Stimulated activated CD4-positive, alpha-beta T cell treated with anti-CD3 and anti-CD28 coated beads, Interleukin-1b, Interleukin-23, amount 100 ng/mL, for 24 hours (primary cell): Measurements from ENCODE around the gene FBXO34.
"Not testable (repeated sequence)": the region's sequence is repeated elsewhere in the genome, so short reads cannot be mapped to it uniquely, and the experiment has no call there.

Source experiments
- DNase-seq, 4 experiments: peaks; one replicate each; pipeline ENCODE4 v3.0.0-alpha.2; 2020; ENCODE audit warnings: low read depth in 4 of 4, low spot score in 1 of 4

Gene FBXO34

GRCh38 chr14:55306938-55307589, 35.8 kb downstream of the FBXO34 start:
- DNase-seq = no peak

DNA sequence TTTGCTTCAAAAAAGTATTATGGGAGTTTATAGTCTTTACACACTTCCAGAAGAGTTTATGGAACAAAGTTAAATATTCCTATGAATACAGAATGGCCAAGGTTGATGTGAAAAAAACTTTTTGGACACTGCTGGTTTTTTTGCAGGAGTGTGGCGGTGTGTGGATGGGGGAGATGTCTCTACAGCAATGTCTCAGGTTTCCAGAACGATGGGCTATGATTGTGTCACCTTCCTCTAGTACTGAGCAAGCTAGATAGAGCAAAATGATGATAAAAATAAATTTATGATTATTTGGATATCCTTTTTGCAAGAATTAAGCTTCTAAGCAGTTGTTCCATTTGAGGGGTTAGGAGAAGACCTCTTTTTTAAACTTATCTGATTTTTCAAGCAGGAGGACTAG, 37.9 kb downstream of the FBXO34 start:
- no peak for DNase-seq

DNA sequence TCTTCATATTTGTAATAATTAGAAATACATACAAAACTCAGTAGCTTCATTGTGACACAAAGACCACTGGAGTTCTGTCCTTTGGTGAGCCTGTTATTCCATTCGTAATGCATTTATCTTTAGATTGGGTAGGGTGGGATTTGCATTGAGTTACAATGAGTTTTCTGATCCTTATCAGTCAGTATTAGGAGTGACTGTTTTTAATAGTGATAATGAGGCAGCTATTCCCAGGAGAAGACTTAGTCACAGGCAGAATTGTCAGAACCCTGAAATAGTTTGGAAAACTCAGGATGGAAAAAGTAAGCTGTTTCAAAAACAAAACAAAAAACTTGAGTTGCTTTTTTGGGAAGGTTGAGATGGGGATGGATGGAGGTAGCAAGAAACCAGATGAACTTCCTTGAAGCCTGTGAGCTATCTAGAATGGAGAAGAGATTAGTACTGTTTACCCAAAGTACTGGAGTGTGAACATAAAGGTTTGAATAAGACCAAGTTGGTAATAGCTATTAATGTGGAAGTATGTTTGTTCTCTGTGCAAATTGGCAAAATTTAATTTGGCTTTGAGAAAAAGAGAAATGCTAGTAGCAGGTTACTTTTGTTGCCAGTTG, 38.6 kb downstream of the FBXO34 start:
- no peak for DNase-seq

GRCh38 chr14:55312379-55313030, 41.3 kb downstream of the FBXO34 start:
- DNase-seq = not testable (repeated sequence)

DNA sequence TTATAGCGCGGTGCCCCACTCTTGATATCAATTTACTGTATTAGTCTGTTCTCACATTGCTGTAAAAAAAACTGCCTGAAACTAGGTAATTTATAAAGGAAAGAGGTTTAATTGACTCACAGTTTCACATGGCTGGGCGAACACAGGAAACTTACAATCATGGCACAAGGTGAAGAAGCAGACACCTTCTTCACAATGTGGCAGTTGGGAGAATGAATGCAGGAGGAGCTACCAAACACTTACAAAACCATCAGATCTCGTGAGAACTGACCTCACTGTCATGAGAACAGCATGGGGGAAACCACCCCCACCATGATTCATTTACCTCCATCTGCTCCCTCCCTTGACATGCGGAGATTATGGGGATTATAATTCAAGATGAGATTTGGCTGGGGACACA, 42.3 kb downstream of the FBXO34 start:
- DNase-seq = no peak

GRCh38 chr14:55314449-55314848, 43.2 kb downstream of the FBXO34 start:
- no peak for DNase-seq

GRCh38 chr14:55316564-55316963, 45.3 kb downstream of the FBXO34 start:
- DNase-seq = no peak

- DNase-seq = no peak
These were observed 46.5 kb downstream of the FBXO34 start for GRCh38 chr14:55317542-55318306.

DNA sequence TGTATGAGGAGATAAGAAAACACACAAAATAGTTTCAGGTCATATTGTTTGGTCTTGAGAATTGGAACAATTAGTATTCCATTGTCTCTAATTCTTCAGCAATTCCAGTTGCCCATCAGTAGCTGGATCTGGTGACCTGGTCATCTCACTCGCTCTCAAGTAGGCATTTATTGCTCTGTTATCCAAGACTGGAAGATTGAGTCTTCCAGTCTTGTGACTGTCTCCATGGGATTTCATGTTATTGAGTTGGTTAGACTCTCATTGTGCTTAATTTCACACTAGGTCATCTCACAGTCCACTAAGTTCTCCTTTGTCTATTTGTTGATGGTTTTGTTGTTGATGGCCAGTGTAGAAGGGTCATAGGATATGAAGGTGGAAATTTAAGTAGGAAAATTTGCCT, 47.5 kb downstream of the FBXO34 start:
- no peak for DNase-seq

GRCh38 chr14:55323910-55324309, 52.7 kb downstream of the FBXO34 start:
- DNase-seq = no peak

GRCh38 chr14:55324812-55325211, 53.6 kb downstream of the FBXO34 start:
- no peak for DNase-seq

DNA sequence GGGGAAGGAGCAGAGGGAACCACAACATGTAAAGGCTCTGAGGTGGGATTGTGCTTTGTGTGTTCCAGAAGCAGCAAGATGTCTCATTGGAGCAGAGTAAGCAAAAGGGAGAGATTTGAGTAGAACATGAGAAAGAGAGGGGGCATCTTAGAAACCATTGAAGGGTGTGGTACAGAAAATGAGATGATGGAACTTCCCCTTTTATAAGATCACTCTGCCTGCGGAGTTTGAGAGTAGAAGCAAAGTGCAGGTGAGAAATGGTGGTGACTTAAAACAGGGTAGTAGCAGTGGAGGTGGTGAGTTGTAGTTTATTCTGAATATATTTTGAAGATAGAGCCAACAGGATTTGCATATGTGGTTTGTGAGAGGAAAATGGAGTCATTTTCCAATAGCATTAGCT, 56.0 kb downstream of the FBXO34 start:
- no peak for DNase-seq

GRCh38 chr14:55328317-55328716, 57.1 kb downstream of the FBXO34 start:
- DNase-seq = no peak

- peak in 1 of 4 experiments; percentile 42 for DNase-seq
These were observed 58.9 kb downstream of the FBXO34 start for GRCh38 chr14:55329999-55330710.

DNA sequence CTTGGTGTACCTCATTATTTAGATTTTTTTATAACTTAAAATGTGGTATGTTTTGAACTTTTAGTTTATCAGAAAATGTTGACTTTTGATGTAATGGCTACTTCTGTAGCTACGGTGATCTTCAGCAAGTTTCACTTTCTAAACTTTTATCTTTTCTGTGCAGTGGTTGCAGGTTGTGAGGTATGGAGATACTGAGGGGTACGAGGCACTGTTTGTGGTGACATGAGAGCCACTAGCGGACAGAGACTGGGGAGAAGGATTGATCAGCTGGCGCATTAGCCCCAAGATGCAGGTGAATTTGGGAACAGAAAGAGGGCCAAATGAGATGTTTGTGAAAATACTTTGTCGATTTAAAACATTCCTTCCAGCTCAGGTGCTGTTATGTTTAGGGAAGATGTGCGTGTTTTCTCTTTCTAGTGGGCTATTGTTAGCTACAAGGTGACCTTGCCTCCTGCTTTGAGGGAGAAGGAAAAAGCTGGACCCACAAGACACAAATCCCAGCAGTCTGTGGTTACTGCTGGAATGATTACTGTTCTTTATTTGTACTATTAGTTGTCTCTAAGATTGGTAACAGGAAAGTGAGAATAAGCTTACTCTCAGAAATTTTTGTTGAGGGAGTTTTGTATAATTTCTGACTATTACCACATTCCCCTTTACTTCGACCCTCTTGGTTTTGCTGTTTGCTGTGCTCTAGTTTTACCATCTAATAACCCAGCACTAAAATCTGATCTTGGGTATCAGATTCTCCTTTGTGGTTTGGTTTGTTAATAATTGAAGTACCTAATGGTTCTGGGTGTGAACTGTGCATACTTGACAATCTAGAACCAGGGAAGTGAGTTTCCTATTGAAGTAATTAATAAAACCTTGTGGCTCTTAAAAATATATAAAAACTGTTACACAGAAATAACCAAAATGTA, 61.7 kb downstream of the FBXO34 start:
- DNase-seq = no peak

DNA sequence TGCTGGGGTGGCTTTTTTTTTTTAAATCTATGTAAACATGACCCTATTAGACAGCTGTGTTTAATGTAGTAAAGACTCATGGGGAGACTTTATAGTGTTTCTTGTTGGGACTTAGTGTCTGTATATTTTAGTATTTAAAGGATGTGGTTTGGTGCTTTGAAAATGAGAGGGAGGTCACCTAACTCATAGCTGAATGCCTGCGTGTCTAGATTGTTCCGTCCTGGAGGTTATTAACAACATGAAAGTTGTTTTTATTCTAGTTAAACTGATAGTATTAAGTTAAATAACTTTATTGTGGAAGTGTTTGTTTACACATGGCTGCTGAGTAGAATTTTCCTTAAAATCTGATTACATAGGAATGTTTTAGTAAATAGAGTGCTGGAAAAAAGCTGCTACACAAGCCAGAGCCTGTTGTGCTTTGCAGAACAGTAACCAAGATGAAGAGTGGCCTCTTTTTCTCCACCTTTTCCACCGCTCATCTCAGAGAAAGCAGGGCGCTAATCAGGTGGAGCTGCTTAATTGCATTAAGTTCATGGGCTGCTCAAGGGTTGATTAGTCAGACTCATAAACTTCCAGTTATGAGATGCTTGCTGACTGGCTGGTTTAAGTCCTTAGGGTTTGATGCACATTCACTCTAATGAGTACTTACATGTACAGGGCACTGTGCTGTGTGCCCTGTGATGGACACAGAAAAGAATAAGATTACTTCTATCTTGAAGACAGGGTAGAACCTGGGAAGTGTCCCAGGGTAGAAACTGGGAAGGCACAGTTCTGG, 62.7 kb downstream of the FBXO34 start:
- no peak for DNase-seq

- no peak for DNase-seq
These were observed 64.9 kb downstream of the FBXO34 start for GRCh38 chr14:55336162-55336561.

DNA sequence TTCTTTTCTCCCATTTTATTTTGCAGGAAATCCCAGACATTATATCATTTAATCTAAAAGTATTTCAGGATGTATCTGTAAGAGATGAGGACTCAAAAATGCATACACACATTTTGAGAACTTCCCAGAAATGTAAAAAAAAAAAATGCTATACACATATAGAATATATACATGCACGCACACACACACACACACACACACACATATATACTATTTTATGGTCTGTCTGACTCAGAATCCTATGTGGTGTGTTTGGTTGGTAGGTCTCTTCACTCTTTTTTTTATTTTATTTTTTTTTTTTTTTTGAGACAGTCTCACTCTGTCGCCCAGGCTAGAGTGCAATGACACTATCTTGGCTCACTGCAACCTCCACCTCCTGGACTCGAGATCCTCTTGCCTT, 65.5 kb downstream of the FBXO34 start:
- DNase-seq = no peak

- DNase-seq = no peak
These were observed 68.5 kb downstream of the FBXO34 start for GRCh38 chr14:55339770-55340169.
